Omental fat pad (tissue), 4 donors: ENCODE data around the gene TMEM163. TPM values are rescaled to one million over a fixed set of nuclear protein-coding genes. Genes with fewer than 3 reads are reported as not detected.

Experiments
- ATAC-seq: fragments of 150-250 bp; one replicate; pipeline ENCODE4 v1.9.1; 2016; ENCODE audit warnings: mild to moderate bottlenecking, moderate library complexity; ENCODE audit not compliant: low FRiP score
- DNase-seq: peaks from one replicate; pipeline ENCODE4 v3.0.0-alpha.2; 2019; ENCODE audit warnings: low spot score
- total RNA-seq, 4 donors: library from RNA; depleted of rRNA; stranded (reverse); fragments of >200 nt; gene quantifications; one replicate each; pipeline ENCODE4 v1.1.0, GENCODE V29; 2016
- TF ChIP-seq, protein P1 (sequence below), 3 donors: fragments of 450-650 bp; IDR thresholded peaks; one replicate each; pipeline ENCODE4 v1.5.1; 2016 to 2017; ENCODE audit warnings: antibody characterized with exemption in 3 of 3, mild to moderate bottlenecking in 3 of 3, moderate library complexity in 2 of 3

The TMEM163 gene
- total RNA-seq, 4 donors from 2014 or later, result 0.28 to 6.4 (median 1.2) TPM

DNA sequence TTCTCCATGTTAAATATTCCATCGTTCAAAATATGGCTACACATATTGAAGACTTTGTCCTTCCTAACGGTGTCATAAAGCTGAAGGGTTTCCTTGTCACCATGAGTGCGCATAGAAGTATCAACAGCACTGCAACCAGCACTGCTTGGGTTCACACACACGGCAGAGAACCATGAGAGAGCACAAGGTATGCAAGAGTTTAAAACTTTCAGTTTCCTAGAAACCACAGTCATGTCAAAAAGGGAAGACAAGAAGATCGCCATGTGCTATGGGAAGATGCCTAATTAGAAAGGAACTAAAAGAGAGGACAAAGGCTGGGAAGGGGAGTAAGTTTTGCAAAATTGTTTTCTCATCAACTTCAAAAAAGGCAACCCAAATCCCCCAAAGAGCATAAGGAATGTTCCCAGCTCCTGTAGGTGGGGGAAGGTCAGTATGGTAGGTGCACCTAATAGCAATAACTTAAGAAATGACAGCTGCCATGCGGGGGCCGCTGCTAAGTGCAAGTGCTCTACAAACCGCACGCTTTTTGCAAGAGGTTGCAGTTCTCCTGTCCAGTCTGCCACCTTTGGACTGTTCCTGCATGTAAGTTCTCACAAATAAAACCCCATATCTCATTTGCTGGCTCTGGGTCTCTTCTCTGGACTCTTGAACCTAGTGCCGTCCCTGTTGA is 136.8 kb downstream of the TMEM163 start:
- DNase-seq (no peak), ATAC-seq (no peak)
- TF ChIP-seq, protein P1, sequence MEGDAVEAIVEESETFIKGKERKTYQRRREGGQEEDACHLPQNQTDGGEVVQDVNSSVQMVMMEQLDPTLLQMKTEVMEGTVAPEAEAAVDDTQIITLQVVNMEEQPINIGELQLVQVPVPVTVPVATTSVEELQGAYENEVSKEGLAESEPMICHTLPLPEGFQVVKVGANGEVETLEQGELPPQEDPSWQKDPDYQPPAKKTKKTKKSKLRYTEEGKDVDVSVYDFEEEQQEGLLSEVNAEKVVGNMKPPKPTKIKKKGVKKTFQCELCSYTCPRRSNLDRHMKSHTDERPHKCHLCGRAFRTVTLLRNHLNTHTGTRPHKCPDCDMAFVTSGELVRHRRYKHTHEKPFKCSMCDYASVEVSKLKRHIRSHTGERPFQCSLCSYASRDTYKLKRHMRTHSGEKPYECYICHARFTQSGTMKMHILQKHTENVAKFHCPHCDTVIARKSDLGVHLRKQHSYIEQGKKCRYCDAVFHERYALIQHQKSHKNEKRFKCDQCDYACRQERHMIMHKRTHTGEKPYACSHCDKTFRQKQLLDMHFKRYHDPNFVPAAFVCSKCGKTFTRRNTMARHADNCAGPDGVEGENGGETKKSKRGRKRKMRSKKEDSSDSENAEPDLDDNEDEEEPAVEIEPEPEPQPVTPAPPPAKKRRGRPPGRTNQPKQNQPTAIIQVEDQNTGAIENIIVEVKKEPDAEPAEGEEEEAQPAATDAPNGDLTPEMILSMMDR (IDR thresholded peaks at IDR 0.05), result no peak

DNA sequence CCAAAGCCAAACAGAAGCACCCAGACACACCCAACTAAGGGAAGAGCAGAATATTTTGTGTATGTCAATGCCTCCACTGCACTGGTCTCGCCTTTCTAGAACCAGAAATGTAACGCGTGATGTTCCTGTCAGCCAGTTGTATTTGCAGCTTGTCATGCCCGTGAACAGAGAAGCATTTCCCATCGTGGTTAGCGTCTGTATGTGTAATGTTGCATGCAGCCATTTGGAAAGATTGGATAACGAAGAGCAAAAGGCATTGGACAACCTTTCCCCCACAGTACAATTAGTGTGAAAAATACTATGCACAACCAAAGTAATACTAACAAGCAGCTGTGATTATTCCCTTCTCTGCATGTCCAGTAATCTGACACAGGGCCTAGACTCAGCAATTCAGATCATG is 140.5 kb downstream of the TMEM163 start:
- TF ChIP-seq, protein P1 (IDR thresholded peaks at IDR 0.05), result no peak
- no peak for ATAC-seq
- no peak for DNase-seq

DNA sequence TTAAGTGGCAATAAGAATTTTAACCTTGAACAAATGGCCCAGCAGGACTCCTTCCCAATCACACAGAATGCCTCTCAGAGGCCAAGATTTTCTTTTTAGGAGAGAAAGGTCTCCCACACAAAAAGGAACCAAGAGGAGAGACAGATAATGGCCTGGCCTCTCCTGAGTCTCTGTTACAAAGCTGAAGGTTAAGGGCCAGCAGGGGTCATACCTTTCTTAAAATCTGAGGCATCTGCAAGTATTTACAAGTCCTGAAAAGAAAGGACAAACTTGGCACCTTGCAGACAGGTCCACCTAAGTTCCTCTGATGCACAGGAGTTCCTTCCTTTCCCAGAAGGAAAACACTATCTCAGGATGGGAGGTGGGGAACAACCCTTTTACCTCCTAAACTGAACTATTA is 142.3 kb downstream of the TMEM163 start:
- no peak for ATAC-seq

GRCh38 chr2:134575888-134576287 is 142.9 kb downstream of the TMEM163 start:
- ATAC-seq, result no peak
- no peak for DNase-seq
- TF ChIP-seq, protein P1 (IDR thresholded peaks at IDR 0.05), result no peak

More for the DNA sequence above, 142.3 kb downstream of the TMEM163 start:
- TF ChIP-seq, protein P1 (IDR thresholded peaks at IDR 0.05), result no peak
- no peak for DNase-seq

- ATAC-seq, result no peak
- TF ChIP-seq, protein P1 (IDR thresholded peaks at IDR 0.05), result no peak
- no peak for DNase-seq
Measured at GRCh38 chr2:134574611-134575330, 144.0 kb downstream of the TMEM163 start.

DNA sequence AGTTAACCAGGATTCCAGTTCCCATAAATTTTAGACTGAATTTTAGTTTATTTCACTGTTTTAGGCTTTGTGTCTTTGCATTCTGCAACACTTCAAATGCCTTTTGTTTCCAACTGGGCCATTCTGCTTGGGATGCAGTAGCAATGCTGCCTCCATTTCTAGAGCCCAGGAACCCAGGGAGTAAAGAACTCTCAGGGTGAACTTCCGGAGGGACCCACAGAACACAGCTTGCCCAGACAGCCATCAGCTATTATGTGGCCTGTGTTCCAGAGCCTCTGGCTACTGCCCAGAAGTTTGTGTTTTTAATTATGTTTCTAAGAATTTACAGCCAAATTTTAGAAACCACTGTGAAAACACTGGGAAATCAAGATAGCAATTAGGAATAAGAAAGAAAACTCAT is 145.1 kb downstream of the TMEM163 start:
- TF ChIP-seq, protein P1 (IDR thresholded peaks at IDR 0.05), result no peak
- DNase-seq, result no peak
- ATAC-seq, result no peak

- TF ChIP-seq, protein P1 (IDR thresholded peaks at IDR 0.05), result no peak
- DNase-seq, result no peak
- no peak for ATAC-seq
Measured at GRCh38 chr2:134573085-134573370, 145.8 kb downstream of the TMEM163 start.
